ACC112 (cell line): Measurements from ENCODE around the gene PPP1CA.

ENCODE experiments used
- H2AFZ ChIP-seq: fragments of 200-600 bp; sonication (generic); one replicate; pipeline ENCODE4 v1.6.0; 2017; ENCODE audit warnings: antibody characterized with exemption, low read length; ENCODE audit not compliant: unreplicated experiment
- H3K27ac ChIP-seq: fragments of 200-600 bp; sonication (generic); 2 replicates; pipeline ENCODE4 v1.5.1; 2014; ENCODE audit warnings: low read depth, mild to moderate bottlenecking, antibody characterized with exemption, low read length, moderate library complexity
- H3K27me3 ChIP-seq: fragments of 200-600 bp; sonication (generic); 2 replicates; pipeline ENCODE4 v1.6.1; 2014; ENCODE audit warnings: mild to moderate bottlenecking, antibody characterized with exemption, low read length, moderate library complexity, mixed read lengths; ENCODE audit not compliant: insufficient read depth
- H3K36me3 ChIP-seq: fragments of 200-600 bp; sonication (generic); 2 replicates; pipeline ENCODE4 v1.6.1; 2016; ENCODE audit warnings: mild to moderate bottlenecking, antibody characterized with exemption, low read length, moderate library complexity, mixed read lengths; ENCODE audit not compliant: insufficient read depth
- H3K4me1 ChIP-seq: fragments of 200-600 bp; sonication (generic); one replicate; pipeline ENCODE4 v1.6.1; 2016; ENCODE audit warnings: low read length, mixed read lengths; ENCODE audit not compliant: insufficient read depth, unreplicated experiment, control insufficient read depth
- H3K4me3 ChIP-seq: fragments of 200-600 bp; sonication (generic); 2 replicates; pipeline ENCODE4 v1.5.1; 2014; ENCODE audit warnings: mild to moderate bottlenecking, low read depth, low read length
- H3K79me2 ChIP-seq: fragments of 200-600 bp; sonication (generic); one replicate; pipeline ENCODE4 v1.6.0; 2016; ENCODE audit warnings: low read length; ENCODE audit not compliant: control insufficient read depth, unreplicated experiment, insufficient read depth

PPP1CA gene

GRCh38 chr11:67365736-67366444, 35.8 kb downstream of the PPP1CA start:
- Histone ChIP-seq H3K4me1 (peaks cover 53% of the 10 kb centered on the region), H3K27me3 (no peaks in the 10 kb centered on the region), H3K36me3 (peaks cover 19% of the 10 kb centered on the region; the same call in 1 of the 2 replicates), H2AFZ (no peak overlapping the region), H3K79me2 (peaks cover 70% of the 10 kb centered on the region), H3K27ac (peak overlapping the region; percentile 58; the same call in 1 of the 2 replicates), H3K4me3 (0 out of 2 replicates have a peak overlapping the region, but pooled peaks have one; percentile 21)

DNA sequence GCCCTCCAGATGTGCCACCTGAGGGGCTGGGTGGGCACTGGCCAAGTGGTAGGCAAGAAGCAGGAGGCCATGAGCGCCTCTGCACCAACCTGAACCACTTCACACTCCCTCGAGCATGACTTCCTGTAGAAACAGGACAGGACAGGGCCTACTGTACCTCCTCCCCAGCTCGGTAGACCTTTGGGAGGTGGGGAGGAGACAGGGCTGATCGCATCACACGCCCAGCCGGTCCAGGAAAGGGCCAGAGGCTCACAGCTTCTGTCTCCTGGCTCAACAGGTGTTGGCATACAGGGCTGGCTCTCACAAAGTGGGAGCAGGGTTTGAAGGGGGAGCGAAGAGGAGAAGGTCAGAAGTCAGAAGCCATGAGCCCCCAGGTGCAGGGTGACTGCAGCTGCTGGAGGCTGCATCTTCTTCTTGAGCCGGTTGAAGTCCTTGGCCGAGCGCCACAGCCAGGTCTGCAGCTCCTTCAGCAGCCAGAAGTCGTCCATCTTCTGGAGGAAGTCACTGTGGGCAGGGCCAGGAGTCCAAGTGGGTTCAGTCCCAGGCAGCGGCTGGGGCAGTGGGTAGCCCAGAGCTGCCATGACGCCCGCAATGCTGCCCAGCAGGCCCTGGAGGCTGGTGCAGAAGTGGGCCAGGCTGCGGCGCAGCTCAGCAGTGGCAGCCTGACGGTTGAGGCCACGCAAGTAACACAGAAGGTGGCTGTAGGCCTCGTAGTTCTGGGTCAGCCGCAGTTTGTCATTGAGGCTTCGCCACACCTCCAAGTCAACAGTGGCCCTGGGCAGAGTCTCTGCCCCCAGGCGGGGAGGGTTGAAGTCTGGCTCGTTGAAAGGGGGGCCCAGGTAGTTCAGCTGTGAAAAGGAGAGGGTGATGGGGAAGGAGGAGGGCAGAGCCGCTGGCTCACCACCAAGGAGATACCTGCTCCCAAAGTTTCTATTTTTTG, 36.6 kb downstream of the PPP1CA start:
- Histone ChIP-seq H3K79me2 (peaks cover 61% of the 10 kb centered on the region), H3K4me3 (no peak overlapping the region), H3K4me1 (peaks cover 45% of the 10 kb centered on the region), H3K36me3 (peaks cover 19% of the 10 kb centered on the region; the same call in 1 of the 2 replicates), H3K27me3 (no peaks in the 10 kb centered on the region), H2AFZ (no peak overlapping the region), H3K27ac (no peak overlapping the region)

DNA sequence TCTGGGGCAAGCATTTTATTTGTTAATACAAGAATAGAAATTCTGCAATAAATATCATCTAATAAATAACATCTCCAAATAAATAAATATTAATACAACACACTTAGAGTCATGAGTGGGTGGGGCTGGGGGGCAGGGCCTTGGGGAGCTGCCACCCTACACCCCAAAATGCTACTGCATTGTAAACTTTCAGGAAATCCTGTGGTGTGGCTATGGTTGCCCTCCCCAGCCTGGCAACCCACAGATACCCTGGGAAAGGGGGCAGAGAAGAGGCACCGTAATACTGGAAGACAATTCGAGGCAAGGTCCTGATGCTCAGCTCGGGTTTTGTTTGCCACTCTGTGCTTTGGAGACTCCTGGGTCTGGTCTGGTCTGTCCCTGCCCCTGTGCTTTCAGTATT, 37.5 kb downstream of the PPP1CA start:
- H3K79me2 ChIP-seq = peaks cover 52% of the 10 kb centered on the region
- no peaks in the 10 kb centered on the region for H3K27me3 ChIP-seq
- no peak overlapping the region for H3K4me3 ChIP-seq
- no peak overlapping the region for H2AFZ ChIP-seq
- H3K27ac ChIP-seq = no peak overlapping the region
- H3K36me3 ChIP-seq = peaks cover 19% of the 10 kb centered on the region; the same call in 1 of the 2 replicates
- H3K4me1 ChIP-seq = peaks cover 36% of the 10 kb centered on the region

GRCh38 chr11:67357831-67358670, 43.6 kb downstream of the PPP1CA start:
- Histone ChIP-seq H3K4me3 (no peak overlapping the region), H2AFZ (no peak overlapping the region), H3K36me3 (peaks cover 4% of the 10 kb centered on the region; the same call in 1 of the 2 replicates), H3K27ac (peak overlapping the region; percentile 96), H3K27me3 (no peaks in the 10 kb centered on the region), H3K4me1 (peaks cover 46% of the 10 kb centered on the region), H3K79me2 (peaks cover 9% of the 10 kb centered on the region)

DNA sequence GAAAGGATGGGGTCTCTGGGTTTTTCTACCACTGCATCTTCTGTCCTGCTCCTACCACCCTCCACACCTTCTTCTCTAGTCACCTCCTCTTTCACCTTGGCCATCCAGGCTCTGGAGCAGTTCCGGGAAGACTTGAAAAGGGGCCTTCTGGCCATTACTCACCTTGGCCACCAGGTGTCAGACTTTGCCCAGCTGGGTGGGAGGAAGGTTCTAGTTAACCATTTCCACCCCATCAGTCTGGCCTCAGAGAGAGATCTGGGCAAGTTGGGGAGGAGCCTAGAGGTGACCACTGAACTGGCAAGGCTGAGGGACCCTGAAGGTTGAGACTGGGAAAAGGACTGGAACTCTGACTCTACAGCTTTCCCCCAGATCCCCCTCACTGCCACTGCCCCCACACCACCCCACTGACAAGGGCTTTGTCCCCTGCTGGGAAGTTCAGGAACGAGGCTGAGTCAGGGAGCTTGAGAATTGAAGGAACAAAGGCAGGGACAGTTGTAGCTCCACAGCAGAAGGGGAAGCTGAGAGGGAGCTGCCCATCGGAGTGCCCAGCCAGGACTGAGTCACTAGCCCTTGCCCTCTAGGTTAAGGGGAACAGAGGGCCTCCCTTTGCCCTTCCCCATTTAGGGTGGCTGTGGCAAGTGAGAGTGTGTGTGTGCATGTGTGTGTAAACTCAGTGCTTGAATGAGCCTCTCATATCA, 44.6 kb downstream of the PPP1CA start:
- Histone ChIP-seq H3K27ac (peak overlapping the region; percentile 96), H2AFZ (no peak overlapping the region), H3K36me3 (no peaks in the 10 kb centered on the region), H3K79me2 (peaks cover 9% of the 10 kb centered on the region), H3K27me3 (no peaks in the 10 kb centered on the region), H3K4me3 (no peak overlapping the region), H3K4me1 (peaks cover 47% of the 10 kb centered on the region)

DNA sequence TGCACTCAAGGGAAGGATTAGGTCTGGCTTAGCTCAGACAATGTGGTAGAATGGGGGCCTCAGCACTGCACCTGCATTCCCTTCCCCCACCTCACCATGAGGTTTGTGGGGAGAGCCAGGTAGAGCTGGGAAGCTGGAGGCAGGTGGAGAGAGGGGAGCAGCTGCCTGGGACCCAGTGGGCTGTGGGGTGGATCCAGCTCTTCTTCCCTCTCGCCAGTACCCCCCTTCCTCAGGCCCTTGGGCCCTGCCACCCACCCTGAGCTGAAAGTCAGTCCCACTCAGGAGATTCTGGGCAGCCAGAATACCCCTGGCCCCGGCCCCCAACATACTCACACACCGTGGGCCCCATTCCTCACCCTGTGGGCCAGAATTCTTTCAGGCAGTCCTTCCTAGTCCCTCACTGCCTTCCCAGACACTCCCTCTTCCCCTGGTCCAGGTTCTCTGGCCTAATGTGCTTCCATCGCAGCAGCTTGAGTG, 45.2 kb downstream of the PPP1CA start:
- no peaks in the 10 kb centered on the region for H3K27me3 ChIP-seq
- peaks cover 52% of the 10 kb centered on the region for H3K4me1 ChIP-seq
- no peak overlapping the region for H3K4me3 ChIP-seq
- no peak overlapping the region for H2AFZ ChIP-seq
- H3K79me2 ChIP-seq = peaks cover 9% of the 10 kb centered on the region
- peak overlapping the region; percentile 96 for H3K27ac ChIP-seq
- no peaks in the 10 kb centered on the region for H3K36me3 ChIP-seq

DNA sequence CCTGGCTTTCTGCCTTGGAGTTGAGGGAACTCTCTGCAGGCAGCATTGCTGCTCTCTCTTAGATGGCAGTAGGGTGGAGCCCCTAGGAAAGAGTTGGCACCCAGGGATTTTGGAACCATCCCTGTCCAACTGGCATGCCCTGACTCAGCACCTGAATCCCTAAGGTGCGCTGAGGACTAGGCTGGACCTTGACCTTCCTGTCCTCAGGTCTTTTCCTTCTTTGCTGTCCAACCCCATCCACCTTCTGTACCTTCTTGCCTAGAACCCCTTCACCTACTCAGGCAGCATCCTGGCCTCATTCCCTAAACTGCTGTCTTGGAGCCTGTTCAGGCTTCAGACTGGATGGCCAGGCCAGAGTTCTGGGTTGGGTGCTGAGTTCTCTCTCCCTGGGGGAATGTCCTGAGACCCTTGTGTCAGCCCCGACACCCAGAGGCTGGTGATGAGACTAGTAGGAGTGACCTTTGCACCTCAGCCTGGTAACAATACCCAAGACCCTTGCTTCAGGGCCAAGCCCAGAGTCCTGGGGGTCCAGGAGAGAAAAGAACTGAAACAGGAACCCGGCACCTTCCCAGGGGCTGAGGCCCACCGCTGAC, 45.8 kb downstream of the PPP1CA start:
- Histone ChIP-seq H2AFZ (no peak overlapping the region), H3K27ac (peak overlapping the region; percentile 96), H3K36me3 (no peaks in the 10 kb centered on the region), H3K27me3 (no peaks in the 10 kb centered on the region), H3K4me3 (no peak overlapping the region), H3K4me1 (peaks cover 57% of the 10 kb centered on the region), H3K79me2 (peaks cover 9% of the 10 kb centered on the region)

DNA sequence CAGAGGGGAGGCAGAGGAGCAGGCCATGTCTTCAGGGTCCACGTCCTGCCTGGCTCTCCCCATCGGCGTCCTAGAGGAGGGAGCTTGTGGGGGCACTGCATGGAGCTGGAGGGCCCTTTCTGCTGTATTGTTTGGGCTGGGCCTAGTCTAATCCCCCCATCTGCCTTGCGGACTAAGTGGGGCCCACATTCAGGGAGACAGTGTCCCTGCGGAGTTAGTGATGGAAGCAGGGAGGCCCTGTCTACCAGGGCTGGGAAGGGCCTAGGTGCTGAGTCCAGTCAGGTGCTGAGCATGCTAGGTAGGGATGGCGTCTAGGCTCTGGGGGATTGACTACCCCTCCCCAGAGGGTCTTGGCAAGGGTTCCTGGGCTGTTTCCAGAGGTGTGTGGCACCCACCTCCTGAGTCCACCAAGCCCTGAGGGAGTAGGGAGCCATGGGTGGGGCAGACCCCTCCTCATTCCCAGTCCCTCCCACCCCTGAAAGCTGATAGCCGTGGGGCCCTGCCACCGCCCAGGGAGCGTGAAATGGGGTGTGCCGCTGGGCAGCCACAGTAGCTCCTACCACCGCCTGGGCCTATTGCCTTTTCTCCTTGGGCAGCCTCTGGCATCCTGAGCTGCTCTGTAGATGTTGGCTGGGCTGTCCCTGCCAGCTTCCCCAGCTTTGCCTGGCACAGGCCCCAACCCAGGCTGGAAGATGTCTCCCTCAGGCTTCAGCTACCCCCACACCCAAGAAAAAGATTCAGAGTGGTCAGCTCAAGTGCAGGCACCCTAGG, 46.5 kb downstream of the PPP1CA start:
- H2AFZ ChIP-seq = no peak overlapping the region
- H3K4me3 ChIP-seq = peak overlapping the region; percentile 26; the same call in 1 of the 2 replicates
- H3K79me2 ChIP-seq = peaks cover 9% of the 10 kb centered on the region
- peaks cover 57% of the 10 kb centered on the region for H3K4me1 ChIP-seq
- no peaks in the 10 kb centered on the region for H3K36me3 ChIP-seq
- peak overlapping the region; percentile 96 for H3K27ac ChIP-seq
- no peaks in the 10 kb centered on the region for H3K27me3 ChIP-seq
